GM12872 (cell line): ENCODE data around the gene SOX6.

Experiments
- TF ChIP-seq, protein P1 (sequence below): IDR thresholded peaks from 3 replicates; pipeline ENCODE4 v1.5.1; 2011; ENCODE audit warnings: low read depth, mild to moderate bottlenecking, low read length, moderate library complexity; ENCODE audit not compliant: insufficient read depth

SOX6 gene

DNA sequence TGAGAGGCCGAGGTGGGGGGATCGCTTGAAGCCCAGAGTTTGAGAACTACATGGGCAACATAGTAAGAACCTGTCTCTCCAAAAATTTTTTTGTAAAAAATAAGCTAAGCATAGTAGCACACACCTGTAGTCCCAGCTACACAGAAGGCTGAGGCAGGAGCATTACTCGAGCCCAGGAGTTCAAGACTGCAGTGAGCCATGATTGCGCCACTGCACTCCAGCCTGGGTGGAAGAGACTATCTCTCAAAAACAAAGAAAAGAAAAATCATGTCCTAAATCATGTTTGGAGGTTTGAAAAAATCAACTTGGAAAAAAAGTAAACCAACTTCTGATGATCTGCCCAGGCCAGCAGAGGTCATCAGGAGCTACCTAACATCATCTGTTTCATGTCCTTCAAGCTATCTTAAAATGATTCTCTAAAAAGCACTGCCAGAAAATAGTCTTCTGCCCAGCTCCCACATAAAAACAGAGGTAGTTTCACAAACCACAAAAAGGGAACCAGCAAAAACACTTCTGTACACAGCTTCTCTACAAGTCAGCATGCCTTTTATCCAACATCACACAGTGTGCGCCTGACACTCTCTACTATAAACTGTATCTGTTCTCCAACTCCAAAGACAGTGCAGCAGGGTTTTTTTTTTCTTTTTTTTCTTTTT lies 165.0 kb downstream of the SOX6 start:
- TF ChIP-seq, protein P1, sequence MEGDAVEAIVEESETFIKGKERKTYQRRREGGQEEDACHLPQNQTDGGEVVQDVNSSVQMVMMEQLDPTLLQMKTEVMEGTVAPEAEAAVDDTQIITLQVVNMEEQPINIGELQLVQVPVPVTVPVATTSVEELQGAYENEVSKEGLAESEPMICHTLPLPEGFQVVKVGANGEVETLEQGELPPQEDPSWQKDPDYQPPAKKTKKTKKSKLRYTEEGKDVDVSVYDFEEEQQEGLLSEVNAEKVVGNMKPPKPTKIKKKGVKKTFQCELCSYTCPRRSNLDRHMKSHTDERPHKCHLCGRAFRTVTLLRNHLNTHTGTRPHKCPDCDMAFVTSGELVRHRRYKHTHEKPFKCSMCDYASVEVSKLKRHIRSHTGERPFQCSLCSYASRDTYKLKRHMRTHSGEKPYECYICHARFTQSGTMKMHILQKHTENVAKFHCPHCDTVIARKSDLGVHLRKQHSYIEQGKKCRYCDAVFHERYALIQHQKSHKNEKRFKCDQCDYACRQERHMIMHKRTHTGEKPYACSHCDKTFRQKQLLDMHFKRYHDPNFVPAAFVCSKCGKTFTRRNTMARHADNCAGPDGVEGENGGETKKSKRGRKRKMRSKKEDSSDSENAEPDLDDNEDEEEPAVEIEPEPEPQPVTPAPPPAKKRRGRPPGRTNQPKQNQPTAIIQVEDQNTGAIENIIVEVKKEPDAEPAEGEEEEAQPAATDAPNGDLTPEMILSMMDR: 0 out of 3 replicates have a peak, but pooled peaks have one; percentile 26

DNA sequence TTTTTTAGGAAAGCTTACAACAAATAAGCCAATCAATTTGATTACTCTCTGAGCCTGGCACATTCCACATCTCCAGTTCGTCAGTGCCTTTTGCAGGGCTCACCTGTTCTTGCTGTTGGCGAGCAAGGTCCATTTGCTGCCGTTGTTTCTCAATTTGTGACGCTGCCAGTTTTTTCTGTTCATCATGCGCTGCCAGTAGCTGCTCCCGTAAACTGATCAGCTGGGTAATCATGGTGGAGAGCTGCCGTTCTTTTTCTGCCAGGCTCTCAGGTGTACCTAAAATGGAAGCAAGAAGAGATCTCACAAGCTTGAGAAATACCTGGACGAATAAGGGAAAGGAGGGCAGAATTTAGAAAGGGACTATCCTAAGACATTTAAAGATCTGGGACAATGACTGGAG lies 169.7 kb downstream of the SOX6 start:
- TF ChIP-seq, protein P1: no peak

DNA sequence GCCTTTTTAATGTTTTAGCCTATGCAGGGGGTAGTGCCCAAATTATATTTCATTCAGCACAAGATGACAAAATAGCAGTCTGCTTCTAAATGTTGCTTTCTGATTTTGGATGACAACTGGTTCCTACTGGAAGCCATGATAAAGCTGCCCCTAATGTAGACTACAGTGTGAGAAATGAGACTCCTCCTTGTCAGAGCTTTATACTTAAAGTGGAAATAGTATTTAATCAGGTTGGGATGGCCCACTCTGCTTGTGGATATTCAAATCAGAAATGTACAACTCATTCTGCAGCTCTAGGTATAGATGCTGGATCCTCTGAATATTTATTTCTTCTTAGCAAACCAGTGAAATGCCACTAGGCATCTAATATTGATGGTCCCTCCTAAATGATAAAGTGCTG lies 171.3 kb downstream of the SOX6 start:
- TF ChIP-seq, protein P1: no peak

DNA sequence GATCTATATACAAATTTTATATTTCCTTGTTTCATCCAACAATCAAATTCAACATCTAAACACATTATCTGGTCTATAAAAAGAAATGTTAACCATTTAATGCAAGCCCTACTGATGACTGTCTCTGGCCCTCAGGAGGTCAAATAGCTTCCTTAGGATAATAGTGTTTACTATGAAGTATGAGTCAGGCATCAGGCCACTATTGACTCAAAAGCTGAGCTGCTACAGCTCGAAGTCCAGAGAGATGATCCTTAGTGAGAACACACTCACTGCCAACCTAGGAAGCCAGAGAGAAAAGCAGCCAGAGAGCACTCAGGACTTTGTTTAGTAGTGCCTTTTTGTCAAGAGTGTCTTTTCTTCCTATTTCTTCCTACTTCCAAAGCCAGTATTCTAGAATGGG lies 171.8 kb downstream of the SOX6 start:
- TF ChIP-seq, protein P1: no peak

DNA sequence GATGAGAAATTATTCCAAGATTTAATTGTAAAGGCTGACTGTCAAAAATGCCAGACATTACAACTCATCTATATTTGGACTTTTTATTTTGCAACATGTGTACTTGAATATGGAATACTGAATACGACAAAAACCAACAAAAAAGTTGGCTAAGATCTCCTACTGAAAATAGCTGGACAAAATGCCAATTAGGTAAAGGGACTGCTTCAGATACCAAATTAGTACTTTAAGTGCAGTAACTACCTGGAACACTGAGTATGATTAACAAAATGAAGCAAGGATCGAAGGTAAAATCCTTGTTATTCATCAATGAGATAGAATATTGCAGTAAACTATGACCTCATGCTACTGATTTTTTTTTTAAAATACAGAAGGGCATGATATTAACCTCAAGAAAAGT lies 173.8 kb downstream of the SOX6 start:
- TF ChIP-seq, protein P1: no peak

DNA sequence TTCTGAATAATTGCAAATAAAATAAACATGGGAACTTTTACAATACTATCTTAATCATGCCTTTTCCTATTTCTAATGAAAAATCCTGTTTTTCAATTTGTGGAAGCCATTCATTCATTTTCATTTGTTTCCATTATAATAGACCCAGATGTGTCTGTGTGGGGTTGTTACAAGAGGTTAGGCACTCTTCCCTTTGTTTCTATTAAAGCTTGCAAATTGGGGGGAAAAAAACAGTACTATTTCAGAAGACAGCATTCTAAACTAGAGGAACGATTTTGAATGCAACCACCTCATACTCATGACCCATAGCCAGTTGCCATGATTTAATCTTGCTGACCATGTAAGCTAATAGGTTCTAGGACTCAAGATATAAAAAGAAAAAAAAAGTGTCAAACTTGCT lies 175.5 kb downstream of the SOX6 start:
- TF ChIP-seq, protein P1: no peak

DNA sequence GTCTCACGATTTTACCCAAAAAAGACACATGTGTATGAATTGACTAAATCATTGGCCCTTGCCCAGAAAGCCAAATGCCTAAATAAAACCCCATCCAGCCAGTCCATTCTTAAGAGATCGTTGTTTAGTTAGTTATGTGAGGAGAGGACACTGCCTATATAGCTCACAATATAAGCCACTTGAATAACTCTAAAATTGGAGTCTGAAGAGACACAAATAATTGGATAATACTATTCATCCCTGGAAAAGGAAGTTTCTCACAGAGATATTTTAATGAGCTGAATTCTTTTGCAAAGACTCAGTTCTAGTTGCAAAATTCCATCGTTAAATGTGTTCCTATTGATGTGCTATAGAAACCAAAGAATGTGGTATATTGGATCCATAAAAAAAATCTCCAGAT lies 176.7 kb downstream of the SOX6 start:
- TF ChIP-seq, protein P1: no peak
